AG09309 (cell line): ENCODE data around the gene B3GNT5.
A peak's percentile ranks its signal among the peaks of the same experiment; 100 is the strongest.

Experiments used
- DNase-seq: peaks from one replicate; pipeline ENCODE4 v3.0.0-alpha.2; 2010; ENCODE audit warnings: low read depth
- H3K4me3 ChIP-seq: 2 replicates; pipeline ENCODE4 v1.5.1; 2011; ENCODE audit warnings: mild to moderate bottlenecking, low read depth, low read length, moderate library complexity; ENCODE audit not compliant: control insufficient read depth
- CTCF ChIP-seq: IDR thresholded peaks from 2 replicates; pipeline ENCODE4 v1.5.1; 2011; ENCODE audit warnings: mild to moderate bottlenecking, low read depth, low read length, inconsistent platforms; ENCODE audit not compliant: insufficient read depth, control insufficient read depth; ENCODE audit errors: missing control alignments

B3GNT5 gene

GRCh38 chr3:183252973-183253527, at the start of gene B3GNT5:
TSS of gene B3GNT5 (plus strand) at chr3:183253253. CDS start at chr3:183269799, 16,546 bp downstream.
- H3K4me3 ChIP-seq: peak within 1 kb of the TSS; percentile 64
- TF ChIP-seq CTCF: no peak
- no peak for DNase-seq

- DNase-seq: no peak
- H3K4me3 ChIP-seq: no peak overlapping the region
- TF ChIP-seq CTCF: no peak
These were observed 49.4 kb upstream of the B3GNT5 start for GRCh38 chr3:183203670-183204069.

GRCh38 chr3:183208260-183208659, 44.8 kb upstream of the B3GNT5 start:
- H3K4me3 ChIP-seq: no peak overlapping the region
- no peak for DNase-seq
- no peak for TF ChIP-seq CTCF

- no peak overlapping the region for H3K4me3 ChIP-seq
- TF ChIP-seq CTCF: no peak
- no peak for DNase-seq
These were observed 44.3 kb upstream of the B3GNT5 start for GRCh38 chr3:183208800-183209199.

- H3K4me3 ChIP-seq: no peak overlapping the region
- TF ChIP-seq CTCF: no peak
- DNase-seq: no peak
These were observed 42.7 kb upstream of the B3GNT5 start for GRCh38 chr3:183210341-183210740.

- no peak for TF ChIP-seq CTCF
- no peak for DNase-seq
- H3K4me3 ChIP-seq: no peak overlapping the region
These were observed 42.2 kb upstream of the B3GNT5 start for GRCh38 chr3:183210862-183211341.
